Measurements from ENCODE around the gene MTUS2. TPM values are rescaled to one million over a fixed set of nuclear protein-coding genes. Genes with fewer than 3 reads are reported as not detected.

The MTUS2 gene
- total and polyA plus RNA-seq, 5 donors from 2014 or later, result 0.02 to 0.03 (median 0.03) TPM; not detected in 2

DNA sequence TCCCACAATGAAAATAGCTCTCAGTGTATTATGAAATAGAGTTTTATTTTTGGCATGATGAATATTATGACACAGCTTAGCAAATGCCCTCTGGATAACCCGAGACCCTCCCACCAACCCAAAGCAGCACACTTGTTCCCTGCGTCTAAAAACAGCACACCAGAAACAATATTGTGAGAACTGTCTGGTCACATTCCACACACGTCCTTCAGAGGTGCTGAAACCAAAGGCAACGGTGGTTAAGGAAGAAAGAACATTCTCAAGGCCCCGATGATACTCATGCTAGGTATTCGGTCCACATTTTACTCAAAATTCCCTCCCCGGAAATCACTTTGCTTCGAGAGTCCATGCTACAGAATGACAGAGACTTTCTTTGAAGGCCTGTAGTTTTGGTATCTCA, 618.6 kb downstream of the MTUS2 start:
- Mint-ChIP-seq H3K4me3 (no peak overlapping the region), H3K27me3 (peaks cover 7% of the 10 kb centered on the region), H3K27ac (no peak overlapping the region), H3K4me1 (no peaks in the 10 kb centered on the region), H3K9me3 (no peaks in the 10 kb centered on the region), H3K36me3 (no peaks in the 10 kb centered on the region)
- Histone ChIP-seq H3K9me3 (ENCODE audit: control insufficient read depth in 2 of 2, low read length in 2 of 2) (no peaks in the 10 kb centered on the region), H3K4me3 (ENCODE audit: low read depth, low read length) (no peak overlapping the region), H3K27ac (ENCODE audit: insufficient read depth, low read length, poor library complexity, severe bottlenecking) (no peak overlapping the region), H3K4me1 (ENCODE audit: control insufficient read depth, insufficient read depth, low read length, poor library complexity, severe bottlenecking) (no peaks in the 10 kb centered on the region), H3K36me3 (ENCODE audit: control insufficient read depth, insufficient read depth, low read length) (no peaks in the 10 kb centered on the region), H3K27me3 (ENCODE audit: control insufficient read depth, insufficient read depth, low read length) (peaks cover 6% of the 10 kb centered on the region)
- ATAC-seq (ENCODE audit: low read depth in 2 of 2), result no peak
- DNase-seq, result no peak

DNA sequence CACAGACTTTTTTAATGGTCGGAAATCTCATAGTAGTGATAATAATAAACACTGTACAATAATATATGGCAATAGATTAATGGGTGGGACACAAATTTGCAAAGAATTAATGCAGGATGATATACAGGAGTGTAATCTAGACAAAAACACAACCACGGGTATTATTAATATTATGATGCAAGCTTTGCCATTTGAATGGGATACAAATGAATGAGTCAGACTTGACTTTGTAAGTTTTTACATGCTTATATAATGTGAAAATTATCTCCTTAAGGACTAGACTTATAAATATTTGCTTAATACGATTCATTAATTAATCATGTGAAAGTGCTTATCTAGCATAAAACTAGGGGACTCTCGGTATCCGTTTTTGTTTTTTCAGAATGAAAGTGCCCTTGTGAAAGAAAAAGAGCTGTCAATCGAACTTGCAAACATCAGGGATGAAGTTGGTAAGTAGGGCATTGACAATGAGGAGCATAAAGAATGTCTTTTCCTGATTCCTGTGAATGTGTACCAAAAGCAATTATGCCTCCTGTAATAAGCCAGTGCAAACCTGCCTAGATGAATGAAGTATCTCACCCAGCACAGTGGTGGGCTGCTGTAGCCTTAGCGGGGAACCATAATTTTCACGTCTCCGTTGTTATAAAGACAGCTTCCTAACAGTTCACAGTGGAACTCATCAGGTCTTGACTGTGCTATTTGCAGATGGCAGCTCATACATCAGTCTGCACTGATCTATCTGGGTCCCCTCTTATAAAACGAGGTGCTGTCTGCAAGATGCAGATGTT, 619.7 kb downstream of the MTUS2 start:
- ATAC-seq (ENCODE audit: low read depth in 2 of 2) (no peak), DNase-seq (no peak)
- no peaks in the 10 kb centered on the region for H3K4me1 ChIP-seq (ENCODE audit: control insufficient read depth, insufficient read depth, low read length, poor library complexity, severe bottlenecking)
- Mint-ChIP-seq H3K4me3 (no peak overlapping the region), H3K27me3 (peaks cover 7% of the 10 kb centered on the region), H3K9me3 (no peaks in the 10 kb centered on the region), H3K4me1 (no peaks in the 10 kb centered on the region), H3K36me3 (no peaks in the 10 kb centered on the region), H3K27ac (no peak overlapping the region)
- no peaks in the 10 kb centered on the region for H3K36me3 ChIP-seq (ENCODE audit: control insufficient read depth, insufficient read depth, low read length)
- no peaks in the 10 kb centered on the region for H3K9me3 ChIP-seq (ENCODE audit: control insufficient read depth in 2 of 2, low read length in 2 of 2)
- no peak overlapping the region for H3K27ac ChIP-seq (ENCODE audit: insufficient read depth, low read length, poor library complexity, severe bottlenecking)
- H3K4me3 ChIP-seq (ENCODE audit: low read depth, low read length), result no peak overlapping the region
- H3K27me3 ChIP-seq (ENCODE audit: control insufficient read depth, insufficient read depth, low read length), result peaks cover 6% of the 10 kb centered on the region

DNA sequence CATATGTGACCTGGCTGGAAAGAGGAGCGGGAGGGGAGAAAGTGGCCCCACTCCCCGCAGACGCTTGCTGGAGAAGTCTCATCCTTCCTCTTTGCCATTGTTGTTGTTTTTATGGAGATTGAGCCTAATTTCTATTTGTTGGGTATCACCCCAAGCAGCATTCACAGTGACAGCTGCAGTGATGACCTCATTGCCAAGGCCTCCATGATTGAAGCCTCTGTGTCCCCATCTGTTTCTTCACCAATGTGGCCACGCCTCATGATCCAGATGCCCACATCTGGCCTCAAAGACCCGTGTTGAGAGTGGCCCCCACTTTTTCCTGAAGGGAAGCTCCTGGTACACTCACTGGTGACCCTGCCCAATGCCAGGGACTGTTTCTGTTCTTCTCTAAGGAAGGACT, 621.2 kb downstream of the MTUS2 start:
- ATAC-seq (ENCODE audit: low read depth in 2 of 2) (no peak), DNase-seq (no peak)
- H3K27me3 Mint-ChIP-seq, result peaks cover 12% of the 10 kb centered on the region
- H3K4me1 ChIP-seq (ENCODE audit: control insufficient read depth, insufficient read depth, low read length, poor library complexity, severe bottlenecking), result no peaks in the 10 kb centered on the region
- no peak overlapping the region for H3K27ac Mint-ChIP-seq
- H3K4me1 Mint-ChIP-seq, result no peaks in the 10 kb centered on the region
- H3K4me3 ChIP-seq (ENCODE audit: low read depth, low read length), result no peak overlapping the region
- no peaks in the 10 kb centered on the region for H3K9me3 ChIP-seq (ENCODE audit: control insufficient read depth in 2 of 2, low read length in 2 of 2)
- peaks cover 5% of the 10 kb centered on the region for H3K27me3 ChIP-seq (ENCODE audit: control insufficient read depth, insufficient read depth, low read length)
- no peak overlapping the region for H3K4me3 Mint-ChIP-seq
- H3K36me3 ChIP-seq (ENCODE audit: control insufficient read depth, insufficient read depth, low read length), result no peaks in the 10 kb centered on the region
- no peak overlapping the region for H3K27ac ChIP-seq (ENCODE audit: insufficient read depth, low read length, poor library complexity, severe bottlenecking)
- H3K9me3 Mint-ChIP-seq, result no peaks in the 10 kb centered on the region
- no peaks in the 10 kb centered on the region for H3K36me3 Mint-ChIP-seq

DNA sequence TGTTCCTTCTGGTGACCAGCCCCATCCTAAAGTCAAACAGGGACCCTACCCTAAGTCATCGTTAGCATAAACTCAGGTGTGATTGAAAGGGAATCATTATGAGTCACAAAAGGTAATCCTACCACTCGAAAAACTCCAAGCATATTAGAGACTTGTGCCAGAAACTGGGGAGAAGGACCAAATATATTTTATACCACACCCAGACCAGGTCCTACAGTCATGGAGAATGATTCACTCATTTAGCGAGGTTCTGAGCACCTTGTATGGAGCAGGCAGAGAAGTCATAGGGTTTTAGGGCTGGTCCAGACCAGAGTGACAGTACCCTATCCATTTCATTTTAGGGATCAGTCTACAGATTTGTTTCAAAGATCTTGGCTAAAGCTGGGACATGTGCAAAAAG, 625.9 kb downstream of the MTUS2 start:
- H3K36me3 ChIP-seq (ENCODE audit: control insufficient read depth, insufficient read depth, low read length), result no peaks in the 10 kb centered on the region
- H3K4me1 ChIP-seq (ENCODE audit: control insufficient read depth, insufficient read depth, low read length, poor library complexity, severe bottlenecking), result no peaks in the 10 kb centered on the region
- Mint-ChIP-seq H3K4me1 (no peaks in the 10 kb centered on the region), H3K36me3 (no peaks in the 10 kb centered on the region), H3K9me3 (no peaks in the 10 kb centered on the region), H3K27me3 (peaks cover 29% of the 10 kb centered on the region), H3K4me3 (no peak overlapping the region), H3K27ac (no peak overlapping the region)
- H3K27ac ChIP-seq (ENCODE audit: insufficient read depth, low read length, poor library complexity, severe bottlenecking), result no peak overlapping the region
- ATAC-seq (ENCODE audit: low read depth in 2 of 2) (no peak), DNase-seq (no peak)
- H3K9me3 ChIP-seq (ENCODE audit: control insufficient read depth in 2 of 2, low read length in 2 of 2), result no peaks in the 10 kb centered on the region
- H3K27me3 ChIP-seq (ENCODE audit: control insufficient read depth, insufficient read depth, low read length), result peaks cover 6% of the 10 kb centered on the region
- no peak overlapping the region for H3K4me3 ChIP-seq (ENCODE audit: low read depth, low read length)

DNA sequence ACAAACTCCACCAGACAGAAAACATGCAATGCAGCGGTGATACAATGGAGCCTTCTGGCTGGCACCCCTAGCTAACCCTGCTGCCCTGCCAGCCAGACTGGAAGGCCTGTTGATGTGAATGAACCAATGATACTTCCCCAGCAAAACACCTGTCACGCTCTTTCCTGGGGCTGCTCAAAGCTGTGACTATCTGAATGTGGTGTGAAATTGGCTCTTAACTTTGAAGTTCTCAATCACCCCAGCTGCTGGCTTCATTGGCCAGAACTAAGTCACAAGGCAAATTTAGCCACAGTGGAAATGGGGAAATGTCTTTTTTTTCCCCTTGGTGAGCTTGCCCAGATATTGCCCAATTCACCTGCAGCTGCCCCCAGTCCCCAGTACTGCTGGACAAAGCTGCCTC, 628.0 kb downstream of the MTUS2 start:
- peaks cover 22% of the 10 kb centered on the region for H3K27me3 Mint-ChIP-seq
- Histone ChIP-seq H3K27ac (ENCODE audit: insufficient read depth, low read length, poor library complexity, severe bottlenecking) (no peak overlapping the region), H3K4me3 (ENCODE audit: low read depth, low read length) (no peak overlapping the region), H3K27me3 (ENCODE audit: control insufficient read depth, insufficient read depth, low read length) (peaks cover 8% of the 10 kb centered on the region), H3K36me3 (ENCODE audit: control insufficient read depth, insufficient read depth, low read length) (no peaks in the 10 kb centered on the region), H3K9me3 (ENCODE audit: control insufficient read depth in 2 of 2, low read length in 2 of 2) (no peaks in the 10 kb centered on the region), H3K4me1 (ENCODE audit: control insufficient read depth, insufficient read depth, low read length, poor library complexity, severe bottlenecking) (no peaks in the 10 kb centered on the region)
- DNase-seq (no peak), ATAC-seq (ENCODE audit: low read depth in 2 of 2) (no peak)
- no peaks in the 10 kb centered on the region for H3K4me1 Mint-ChIP-seq
- no peak overlapping the region for H3K27ac Mint-ChIP-seq
- no peaks in the 10 kb centered on the region for H3K36me3 Mint-ChIP-seq
- H3K4me3 Mint-ChIP-seq, result no peak overlapping the region
- no peaks in the 10 kb centered on the region for H3K9me3 Mint-ChIP-seq

DNA sequence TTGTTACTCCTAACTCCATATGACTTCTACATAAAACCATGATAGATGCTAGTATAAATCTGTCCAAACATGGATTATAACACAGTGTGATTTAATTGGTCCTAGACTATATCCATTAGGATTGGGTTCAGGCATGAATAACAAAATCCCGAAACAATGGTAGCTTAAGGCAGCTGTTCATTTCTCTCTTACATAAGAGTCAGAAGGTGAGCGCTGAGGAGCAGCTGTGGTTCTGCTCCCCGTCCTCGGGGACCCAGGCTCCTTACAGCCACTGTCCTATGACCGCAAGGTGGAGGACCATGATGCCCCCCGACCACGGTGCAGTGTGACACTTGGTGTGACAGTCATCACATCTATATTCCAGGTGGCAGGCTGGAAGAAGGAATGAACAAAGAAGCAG, 629.6 kb downstream of the MTUS2 start:
- no peaks in the 10 kb centered on the region for H3K9me3 Mint-ChIP-seq
- Histone ChIP-seq H3K9me3 (ENCODE audit: control insufficient read depth in 2 of 2, low read length in 2 of 2) (no peaks in the 10 kb centered on the region), H3K27me3 (ENCODE audit: control insufficient read depth, insufficient read depth, low read length) (peaks cover 8% of the 10 kb centered on the region), H3K36me3 (ENCODE audit: control insufficient read depth, insufficient read depth, low read length) (no peaks in the 10 kb centered on the region), H3K4me3 (ENCODE audit: low read depth, low read length) (no peak overlapping the region), H3K27ac (ENCODE audit: insufficient read depth, low read length, poor library complexity, severe bottlenecking) (no peak overlapping the region), H3K4me1 (ENCODE audit: control insufficient read depth, insufficient read depth, low read length, poor library complexity, severe bottlenecking) (no peaks in the 10 kb centered on the region)
- H3K36me3 Mint-ChIP-seq, result no peaks in the 10 kb centered on the region
- peaks cover 22% of the 10 kb centered on the region for H3K27me3 Mint-ChIP-seq
- ATAC-seq (ENCODE audit: low read depth in 2 of 2) (no peak), DNase-seq (no peak)
- no peak overlapping the region for H3K4me3 Mint-ChIP-seq
- H3K27ac Mint-ChIP-seq, result no peak overlapping the region
- H3K4me1 Mint-ChIP-seq, result no peaks in the 10 kb centered on the region

DNA sequence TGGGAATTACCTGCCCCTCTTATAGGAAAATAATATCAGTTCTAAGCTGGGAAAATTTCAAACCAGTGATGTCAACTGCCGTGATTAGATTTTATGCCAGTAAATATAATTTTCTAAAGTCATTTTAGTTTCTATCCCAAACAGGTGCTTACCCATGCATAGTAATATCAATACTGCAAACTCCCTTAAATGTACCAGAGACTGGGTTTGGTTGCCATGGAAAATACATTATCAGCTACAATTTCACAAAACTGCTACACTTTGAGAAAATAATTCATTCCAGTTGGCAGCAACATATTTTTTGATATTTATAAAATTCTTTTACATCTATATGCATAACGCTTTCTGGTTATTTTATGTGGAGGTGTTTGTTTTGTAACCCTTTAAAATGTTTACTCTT, 631.8 kb downstream of the MTUS2 start:
- Mint-ChIP-seq H3K27me3 (peaks cover 15% of the 10 kb centered on the region), H3K36me3 (no peaks in the 10 kb centered on the region), H3K9me3 (peaks cover 0 to 1% (median 0%) of the 10 kb centered on the region in 7 donors), H3K27ac (no peak overlapping the region), H3K4me3 (no peak overlapping the region), H3K4me1 (no peaks in the 10 kb centered on the region)
- Histone ChIP-seq H3K9me3 (ENCODE audit: control insufficient read depth in 2 of 2, low read length in 2 of 2) (no peaks in the 10 kb centered on the region), H3K4me1 (ENCODE audit: control insufficient read depth, insufficient read depth, low read length, poor library complexity, severe bottlenecking) (no peaks in the 10 kb centered on the region), H3K27ac (ENCODE audit: insufficient read depth, low read length, poor library complexity, severe bottlenecking) (no peak overlapping the region), H3K36me3 (ENCODE audit: control insufficient read depth, insufficient read depth, low read length) (no peaks in the 10 kb centered on the region), H3K4me3 (ENCODE audit: low read depth, low read length) (no peak overlapping the region), H3K27me3 (ENCODE audit: control insufficient read depth, insufficient read depth, low read length) (peaks cover 8% of the 10 kb centered on the region)
- DNase-seq (no peak), ATAC-seq (ENCODE audit: low read depth in 2 of 2) (no peak)
